ENCODE data around the gene ATP11B. TPM values are rescaled to one million over a fixed set of nuclear protein-coding genes. Genes with fewer than 3 reads are reported as not detected.

The ATP11B gene
- total and polyA plus RNA-seq, 2 experiments from 2014 or later = 5.8 to 24.7 TPM

- TF ChIP-seq ZNF462 (CRISPR knock-in tag; IDR thresholded peaks at IDR 0.05) (no peak), NANOG (IDR thresholded peaks at IDR 0.05; ENCODE audit: borderline replicate concordance) (no peak), CTCF (conservative IDR thresholded peaks at IDR 0.05; ENCODE audit: low read depth in 2 of 2) (no peak), ZNF114 (CRISPR knock-in tag; IDR thresholded peaks at IDR 0.05) (no peak), JUNB (IDR thresholded peaks at IDR 0.05; ENCODE audit: unreplicated experiment) (no peak), ZNF331 (CRISPR knock-in tag; IDR thresholded peaks at IDR 0.05; ENCODE audit: low read depth) (no peak)
Observed at GRCh38 chr3:182912474-182912873, 119.2 kb downstream of the ATP11B start (continued).

- no peak overlapping the region for H3K4me3 Mint-ChIP-seq
- peaks cover 12% of the 10 kb centered on the region; the same call in 2 of the 3 replicates for H3K4me1 Mint-ChIP-seq
- H3F3A ChIP-seq (replicated peaks; ENCODE audit: low read depth) = no peaks in the 10 kb centered on the region
- H3K27me3 Mint-ChIP-seq (ENCODE audit: insufficient read depth, low read depth, poor library complexity) = no peaks in the 10 kb centered on the region
- no peak overlapping the region for H3K27ac ChIP-seq (ENCODE audit: low read depth)
- no peak overlapping the region for H2AFZ ChIP-seq
- no peaks in the 10 kb centered on the region for H3K4me1 ChIP-seq (ENCODE audit: insufficient read depth)
- H3K27ac Mint-ChIP-seq = no peak overlapping the region
- no peak overlapping the region for H3K4me3 ChIP-seq
- no peak overlapping the region for H3K4me2 ChIP-seq
- H4K20me1 ChIP-seq (replicated peaks; ENCODE audit: insufficient read depth) = no peaks in the 10 kb centered on the region
- ATAC-seq (no peak), DNase-seq (ENCODE audit: low spot score) (no peak)
- no peaks in the 10 kb centered on the region for H3K36me3 Mint-ChIP-seq (ENCODE audit: low read depth)
- H3K36me3 ChIP-seq (ENCODE audit: insufficient read depth) = no peaks in the 10 kb centered on the region
- TF ChIP-seq ZNF114 (CRISPR knock-in tag; IDR thresholded peaks at IDR 0.05) (no peak), EZH2 (IDR thresholded peaks at IDR 0.05; ENCODE audit: low read depth, unreplicated experiment) (no peak), POLR2AphosphoS5 (IDR thresholded peaks at IDR 0.05; ENCODE audit: low read depth) (no peak), ZNF331 (CRISPR knock-in tag; IDR thresholded peaks at IDR 0.05; ENCODE audit: low read depth) (no peak)
- H3K9me3 Mint-ChIP-seq = no peaks in the 10 kb centered on the region
- H3K27me3 ChIP-seq (ENCODE audit: insufficient read depth) = no peaks in the 10 kb centered on the region
- H3K79me2 ChIP-seq (replicated peaks; ENCODE audit: insufficient read depth) = no peaks in the 10 kb centered on the region
- H3K9me2 ChIP-seq (ENCODE audit: insufficient read depth) = no peaks in the 10 kb centered on the region
Observed at GRCh38 chr3:182913889-182914288, 120.6 kb downstream of the ATP11B start.
